K562 (cell line): ENCODE measurements around the gene XRCC3.

Source experiments
- MXI1 ChIP-seq: IDR thresholded peaks from 2 replicates; pipeline ENCODE4 v1.6.1; 2011; ENCODE audit warnings: low read depth, mild to moderate bottlenecking, improper control_type of control experiment, low read length
- NFXL1 ChIP-seq: fragments of 450-650 bp; formaldehyde crosslinking; IDR thresholded peaks from 2 replicates; pipeline ENCODE4 v1.4.0; 2021; ENCODE audit warnings: mild to moderate bottlenecking
- PCBP2 ChIP-seq: fragments of 200-400 bp; formaldehyde crosslinking; IDR thresholded peaks from 2 replicates; pipeline ENCODE4 v1.6.1; 2018; ENCODE audit warnings: low read length, low read depth, mild to moderate bottlenecking, moderate library complexity; ENCODE audit not compliant: poor library complexity, severe bottlenecking
- RBM14 ChIP-seq: fragments of 200-400 bp; formaldehyde crosslinking; IDR thresholded peaks from 2 replicates; pipeline ENCODE4 v1.6.1; 2018; ENCODE audit warnings: low read depth, mild to moderate bottlenecking, low read length, moderate library complexity, borderline replicate concordance; ENCODE audit not compliant: insufficient read depth
- SMAD2 ChIP-seq: fragments of 150-350 bp; IDR thresholded peaks from 2 replicates; pipeline ENCODE4 v1.6.1; 2014; ENCODE audit warnings: low read depth, mild to moderate bottlenecking, low read length
- TEAD4 ChIP-seq, 2 experiments: sonication (generic) in 1 of 2; formaldehyde crosslinking in 1 of 2; IDR thresholded peaks; 2 replicates each; pipeline versions ENCODE4 v1.6.1 to v1.8.0; 2012 to 2022; ENCODE audit warnings: borderline replicate concordance in 1 of 2, inconsistent platforms in 1 of 2, low read length in 1 of 2, mild to moderate bottlenecking in 1 of 2, missing genetic modification reagents in 1 of 2
- TF ChIP-seq, protein P1 (sequence below): IDR thresholded peaks from 2 replicates; pipeline ENCODE4 v1.6.1; 2012; ENCODE audit warnings: low read depth, low read length, improper control_type of control experiment, borderline replicate concordance
- TF ChIP-seq, protein P2 (sequence below): sonication (generic); formaldehyde crosslinking; IDR thresholded peaks from 2 replicates; pipeline ENCODE4 v1.9.0; 2022; ENCODE audit warnings: mild to moderate bottlenecking, missing genetic modification reagents
- TF ChIP-seq, protein P3 (sequence below), 3 experiments: IDR thresholded peaks in 2 of 3; conservative IDR thresholded peaks in 1 of 3; 2 replicates each; pipeline ENCODE4 v1.5.1; 2011 to 2012; ENCODE audit warnings: low read length in 3 of 3, mild to moderate bottlenecking in 3 of 3, control low read depth in 2 of 3, improper control_type of control experiment in 1 of 3, inconsistent platforms in 1 of 3, low read depth in 1 of 3, mixed read lengths in 1 of 3, moderate library complexity in 1 of 3; ENCODE audit not compliant: insufficient read depth in 2 of 3

DNA sequence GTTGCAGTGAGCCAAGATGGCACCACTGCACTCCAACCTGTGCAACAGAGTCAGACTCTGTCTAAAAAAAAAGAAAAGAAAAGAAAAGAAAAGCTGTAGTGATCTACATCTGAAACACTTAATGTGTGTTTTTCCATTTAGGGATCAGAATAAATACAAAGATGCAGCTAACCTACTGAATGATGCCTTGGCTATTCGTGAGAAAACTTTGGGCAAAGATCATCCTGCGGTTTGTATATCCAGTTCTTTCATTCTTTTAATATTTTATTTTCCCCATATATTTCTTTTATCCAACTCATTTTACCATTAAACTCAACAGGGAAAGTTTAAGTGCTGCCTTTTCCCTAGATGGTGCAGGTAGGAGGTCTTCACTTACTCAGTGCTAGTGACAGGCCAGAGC lies 45.9 kb downstream of the XRCC3 start:
- TF ChIP-seq, protein P1, sequence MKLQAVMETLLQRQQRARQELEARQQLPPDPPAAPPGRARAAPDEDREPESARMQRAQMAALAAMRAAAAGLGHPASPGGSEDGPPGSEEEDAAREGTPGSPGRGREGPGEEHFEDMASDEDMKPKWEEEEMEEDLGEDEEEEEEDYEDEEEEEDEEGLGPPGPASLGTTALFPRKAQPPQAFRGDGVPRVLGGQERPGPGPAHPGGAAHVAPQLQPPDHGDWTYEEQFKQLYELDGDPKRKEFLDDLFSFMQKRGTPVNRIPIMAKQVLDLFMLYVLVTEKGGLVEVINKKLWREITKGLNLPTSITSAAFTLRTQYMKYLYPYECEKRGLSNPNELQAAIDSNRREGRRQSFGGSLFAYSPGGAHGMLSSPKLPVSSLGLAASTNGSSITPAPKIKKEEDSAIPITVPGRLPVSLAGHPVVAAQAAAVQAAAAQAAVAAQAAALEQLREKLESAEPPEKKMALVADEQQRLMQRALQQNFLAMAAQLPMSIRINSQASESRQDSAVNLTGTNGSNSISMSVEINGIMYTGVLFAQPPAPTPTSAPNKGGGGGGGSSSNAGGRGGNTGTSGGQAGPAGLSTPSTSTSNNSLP, result no peak
- TF ChIP-seq, protein P2, sequence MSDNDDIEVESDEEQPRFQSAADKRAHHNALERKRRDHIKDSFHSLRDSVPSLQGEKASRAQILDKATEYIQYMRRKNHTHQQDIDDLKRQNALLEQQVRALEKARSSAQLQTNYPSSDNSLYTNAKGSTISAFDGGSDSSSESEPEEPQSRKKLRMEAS (CRISPR knock-in tag), result no peak
- TF ChIP-seq TEAD4 (IDR thresholded peaks at IDR 0.05; ENCODE audit: low read length), result no peak
- TF ChIP-seq TEAD4 (CRISPR knock-in tag; IDR thresholded peaks at IDR 0.05; ENCODE audit: borderline replicate concordance), result no peak
- no peak for TF ChIP-seq SMAD2
- TF ChIP-seq MXI1, result no peak
- no peak for TF ChIP-seq PCBP2
- no peak for TF ChIP-seq RBM14
- TF ChIP-seq NFXL1, result no peak
- TF ChIP-seq, protein P3, sequence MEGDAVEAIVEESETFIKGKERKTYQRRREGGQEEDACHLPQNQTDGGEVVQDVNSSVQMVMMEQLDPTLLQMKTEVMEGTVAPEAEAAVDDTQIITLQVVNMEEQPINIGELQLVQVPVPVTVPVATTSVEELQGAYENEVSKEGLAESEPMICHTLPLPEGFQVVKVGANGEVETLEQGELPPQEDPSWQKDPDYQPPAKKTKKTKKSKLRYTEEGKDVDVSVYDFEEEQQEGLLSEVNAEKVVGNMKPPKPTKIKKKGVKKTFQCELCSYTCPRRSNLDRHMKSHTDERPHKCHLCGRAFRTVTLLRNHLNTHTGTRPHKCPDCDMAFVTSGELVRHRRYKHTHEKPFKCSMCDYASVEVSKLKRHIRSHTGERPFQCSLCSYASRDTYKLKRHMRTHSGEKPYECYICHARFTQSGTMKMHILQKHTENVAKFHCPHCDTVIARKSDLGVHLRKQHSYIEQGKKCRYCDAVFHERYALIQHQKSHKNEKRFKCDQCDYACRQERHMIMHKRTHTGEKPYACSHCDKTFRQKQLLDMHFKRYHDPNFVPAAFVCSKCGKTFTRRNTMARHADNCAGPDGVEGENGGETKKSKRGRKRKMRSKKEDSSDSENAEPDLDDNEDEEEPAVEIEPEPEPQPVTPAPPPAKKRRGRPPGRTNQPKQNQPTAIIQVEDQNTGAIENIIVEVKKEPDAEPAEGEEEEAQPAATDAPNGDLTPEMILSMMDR (IDR thresholded peaks at IDR 0.05 in 2 of 3, conservative IDR thresholded peaks at IDR 0.05 in 1 of 3; ENCODE audit: insufficient read depth in 2 of 3, low read depth in 1 of 3, low read length in 3 of 3), result no peak
